HCT116 (cell line): Measurements from ENCODE around the gene ZBTB20.

ENCODE experiments used
- EZH2 ChIP-seq: fragments of 200-600 bp; sonication (generic); IDR thresholded peaks from 2 replicates; pipeline ENCODE4 v1.6.1; 2017; ENCODE audit warnings: antibody characterized with exemption, mixed run types
- TF ChIP-seq, protein P1 (sequence below), 3 experiments: fragments of 200-600 bp in 1 of 3; sonication (generic) in 1 of 3; IDR thresholded peaks in 2 of 3; conservative IDR thresholded peaks in 1 of 3; 2 replicates each; pipeline ENCODE4 v1.5.1; 2012 to 2017; ENCODE audit warnings: low read depth in 2 of 3, low read length in 2 of 3, antibody characterized with exemption in 1 of 3, borderline replicate concordance in 1 of 3, control low read depth in 1 of 3, mild to moderate bottlenecking in 1 of 3, mixed read lengths in 1 of 3, mixed run types in 1 of 3, moderate library complexity in 1 of 3; ENCODE audit not compliant: insufficient read depth in 1 of 3

DNA sequence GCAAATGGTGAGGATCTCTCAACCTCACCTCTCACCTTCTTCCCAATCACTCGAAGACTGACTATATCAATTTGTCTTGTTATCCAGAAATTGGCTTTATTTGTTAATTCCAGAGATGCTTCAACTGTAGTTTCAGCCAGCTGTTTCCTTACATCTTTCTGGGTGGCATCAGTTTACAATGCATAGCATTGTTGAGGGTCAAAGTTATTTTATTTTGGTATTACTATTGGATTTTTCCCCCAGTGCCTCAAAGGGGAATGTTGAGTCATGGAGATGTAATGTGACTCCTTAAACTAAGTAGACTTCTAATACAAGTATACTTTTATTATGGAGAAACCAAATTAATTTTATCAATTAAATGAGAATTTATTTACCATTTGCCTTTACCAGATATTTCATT is 501.7 kb downstream of the ZBTB20 start:
- TF ChIP-seq EZH2, result no peak
- TF ChIP-seq, protein P1, sequence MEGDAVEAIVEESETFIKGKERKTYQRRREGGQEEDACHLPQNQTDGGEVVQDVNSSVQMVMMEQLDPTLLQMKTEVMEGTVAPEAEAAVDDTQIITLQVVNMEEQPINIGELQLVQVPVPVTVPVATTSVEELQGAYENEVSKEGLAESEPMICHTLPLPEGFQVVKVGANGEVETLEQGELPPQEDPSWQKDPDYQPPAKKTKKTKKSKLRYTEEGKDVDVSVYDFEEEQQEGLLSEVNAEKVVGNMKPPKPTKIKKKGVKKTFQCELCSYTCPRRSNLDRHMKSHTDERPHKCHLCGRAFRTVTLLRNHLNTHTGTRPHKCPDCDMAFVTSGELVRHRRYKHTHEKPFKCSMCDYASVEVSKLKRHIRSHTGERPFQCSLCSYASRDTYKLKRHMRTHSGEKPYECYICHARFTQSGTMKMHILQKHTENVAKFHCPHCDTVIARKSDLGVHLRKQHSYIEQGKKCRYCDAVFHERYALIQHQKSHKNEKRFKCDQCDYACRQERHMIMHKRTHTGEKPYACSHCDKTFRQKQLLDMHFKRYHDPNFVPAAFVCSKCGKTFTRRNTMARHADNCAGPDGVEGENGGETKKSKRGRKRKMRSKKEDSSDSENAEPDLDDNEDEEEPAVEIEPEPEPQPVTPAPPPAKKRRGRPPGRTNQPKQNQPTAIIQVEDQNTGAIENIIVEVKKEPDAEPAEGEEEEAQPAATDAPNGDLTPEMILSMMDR (IDR thresholded peaks at IDR 0.05 in 2 of 3, conservative IDR thresholded peaks at IDR 0.05 in 1 of 3; ENCODE audit: borderline replicate concordance in 1 of 3, insufficient read depth in 1 of 3, low read depth in 2 of 3, low read length in 2 of 3), result no peak
